NOMO-1 treated with dmso at 0.1 percent for 144 hours (cell line): ENCODE results near the gene PLCL1.

Experiments
- DNase-seq: peaks from one replicate; lab custom pipeline; 2025; ENCODE audit not compliant: unreplicated experiment; lab: John Stamatoyannopoulos, UW

PLCL1 gene

DNA sequence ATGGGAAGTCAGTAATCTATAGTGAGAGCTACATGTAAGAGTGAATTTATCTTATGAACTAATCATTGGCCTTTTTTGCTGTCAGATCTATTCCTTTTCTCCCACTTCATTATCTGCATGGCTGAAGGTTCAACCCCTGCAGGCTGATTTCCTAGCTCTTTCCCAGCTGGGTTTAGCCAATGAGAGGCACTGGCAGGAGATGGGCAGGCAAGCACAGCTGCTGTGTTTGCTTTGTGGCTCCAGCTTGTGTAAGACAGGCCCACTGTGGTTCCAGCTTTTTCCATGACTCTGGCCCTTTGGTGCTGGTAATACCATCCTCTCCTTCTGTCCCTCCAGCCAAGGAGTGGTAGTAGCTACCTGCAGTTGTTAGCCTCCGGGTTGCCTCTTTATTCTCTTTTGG, 248.8 kb downstream of the PLCL1 start:
- DNase-seq: no peak

DNA sequence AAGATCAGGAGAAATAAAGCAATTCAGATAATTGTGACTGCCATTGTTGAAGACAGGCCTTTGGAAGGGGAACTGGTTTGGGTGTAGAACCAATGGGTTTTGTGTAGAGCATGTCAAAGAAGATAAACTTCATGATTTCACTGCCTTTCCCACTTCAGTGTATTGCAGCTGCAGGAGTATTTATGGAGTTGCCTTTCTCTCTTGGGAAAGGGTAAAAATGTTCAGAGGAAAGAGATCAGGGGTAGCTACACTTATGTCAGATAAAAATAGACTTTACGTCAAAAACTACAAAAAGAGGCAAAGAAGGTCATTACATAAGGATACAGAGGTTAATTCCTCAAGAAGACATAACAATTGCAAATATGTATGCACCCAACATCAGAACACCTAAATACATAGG, 249.4 kb downstream of the PLCL1 start:
- DNase-seq: no peak

DNA sequence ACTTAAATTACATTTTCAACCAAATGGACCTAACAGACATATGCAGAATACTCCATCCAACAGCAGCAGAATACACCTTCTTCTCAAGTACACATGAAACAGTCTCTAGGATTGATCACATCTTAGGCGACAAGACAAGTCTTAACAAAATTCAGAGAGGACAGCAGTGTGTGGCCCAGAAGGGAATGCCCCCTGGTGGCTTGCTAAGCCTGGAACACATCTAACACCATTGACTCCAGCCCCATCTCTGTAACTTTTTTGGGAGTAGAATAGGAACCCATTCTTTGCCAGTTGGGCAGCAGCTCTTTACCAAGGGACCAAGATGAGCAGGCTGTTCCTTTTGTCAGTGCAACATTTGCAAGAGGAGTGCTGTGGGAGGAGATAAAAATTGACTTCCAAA, 249.9 kb downstream of the PLCL1 start:
- DNase-seq: no peak

DNA sequence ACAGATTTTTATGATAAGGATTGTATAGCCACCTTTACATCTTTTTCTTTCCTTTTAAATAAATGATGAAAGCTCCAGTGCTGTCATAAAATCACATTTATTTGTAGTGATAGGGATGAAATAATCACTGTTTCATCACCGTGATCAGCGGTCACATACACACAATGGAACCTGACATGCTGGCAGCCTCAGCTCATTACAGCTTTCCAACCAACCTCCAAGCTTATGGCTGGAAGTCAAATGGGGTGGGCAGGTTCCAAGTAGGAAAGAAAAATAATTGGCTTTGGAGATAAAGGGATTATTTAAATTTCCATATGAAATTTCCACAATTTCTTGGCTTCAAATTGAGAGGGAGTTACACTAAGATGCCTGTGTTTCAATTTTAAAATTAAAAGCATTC, 251.3 kb downstream of the PLCL1 start:
- no peak for DNase-seq

DNA sequence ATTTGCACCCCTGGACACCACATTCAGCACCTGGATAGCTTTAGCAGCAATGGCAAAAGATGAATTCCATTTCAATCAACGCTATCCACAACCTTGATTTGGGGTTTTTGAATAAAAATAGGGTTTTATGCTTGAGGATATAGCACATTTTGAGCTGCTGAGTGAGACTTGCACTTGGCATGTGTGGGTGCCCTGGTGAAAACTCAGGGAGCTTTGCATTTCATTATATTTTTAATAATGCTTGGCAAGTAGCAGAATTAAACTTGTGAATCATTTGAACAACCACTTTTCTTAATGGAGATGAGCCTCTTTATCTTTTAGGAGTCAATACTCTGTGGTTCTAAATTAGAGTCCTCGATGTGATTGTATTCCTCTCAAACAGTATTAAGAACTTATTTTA, 252.4 kb downstream of the PLCL1 start:
- no peak for DNase-seq

DNA sequence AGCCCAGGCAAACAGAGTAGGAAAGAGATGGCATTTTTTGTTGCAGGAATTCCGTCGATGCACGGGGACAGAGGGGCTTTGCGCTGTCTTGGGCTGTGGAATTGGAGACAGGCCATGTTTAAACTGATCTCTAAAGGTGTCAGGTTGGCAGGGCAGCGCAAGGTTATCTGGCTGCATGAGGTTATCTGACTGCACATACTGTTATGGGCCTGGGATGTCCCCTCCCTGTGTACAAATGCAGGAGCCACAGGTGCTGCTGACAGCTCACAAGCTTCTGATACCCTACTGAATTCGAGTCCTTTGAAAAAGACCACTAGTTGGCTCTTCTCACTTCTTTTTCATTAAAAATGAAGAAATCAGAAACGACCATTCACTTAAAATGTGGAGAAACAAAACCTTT, 255.4 kb downstream of the PLCL1 start:
- no peak for DNase-seq

DNA sequence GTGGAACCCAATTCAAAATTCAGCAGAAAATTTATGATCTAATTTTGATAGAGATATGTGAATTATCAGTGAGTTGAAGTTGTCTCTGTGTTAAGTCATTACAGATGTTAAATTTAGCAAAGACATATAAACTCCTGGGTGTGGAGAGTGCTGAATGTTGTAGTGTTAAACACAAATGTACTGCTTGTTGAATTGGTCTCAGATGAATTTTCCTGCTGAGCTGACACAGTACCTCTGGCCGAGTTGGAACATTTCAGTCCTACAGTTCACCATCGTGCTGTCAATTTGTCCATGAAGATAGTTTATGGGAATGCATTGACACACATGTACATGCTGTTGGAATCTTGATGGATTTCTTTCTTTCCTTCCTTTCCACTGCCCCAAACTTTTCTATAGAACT, 255.9 kb downstream of the PLCL1 start:
- DNase-seq: no peak

DNA sequence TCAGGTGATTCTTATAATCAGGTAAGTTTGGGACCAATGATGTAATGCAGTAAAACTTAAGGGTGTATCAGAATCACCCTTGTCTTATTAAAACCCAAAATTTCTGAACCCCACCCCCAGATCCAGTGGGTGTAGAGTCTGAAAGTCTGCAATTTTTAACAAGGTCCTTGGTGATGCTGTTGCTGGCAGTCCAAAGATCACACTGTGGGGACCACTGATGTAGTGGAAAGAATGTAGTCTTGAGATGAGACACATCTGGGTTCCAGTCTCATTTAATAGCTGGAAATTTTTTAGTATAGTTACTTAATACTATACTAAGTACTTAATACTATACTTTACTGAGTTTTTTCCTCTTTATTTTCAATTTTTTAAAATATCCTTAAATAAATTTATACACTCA, 258.4 kb downstream of the PLCL1 start:
- DNase-seq: no peak

DNA sequence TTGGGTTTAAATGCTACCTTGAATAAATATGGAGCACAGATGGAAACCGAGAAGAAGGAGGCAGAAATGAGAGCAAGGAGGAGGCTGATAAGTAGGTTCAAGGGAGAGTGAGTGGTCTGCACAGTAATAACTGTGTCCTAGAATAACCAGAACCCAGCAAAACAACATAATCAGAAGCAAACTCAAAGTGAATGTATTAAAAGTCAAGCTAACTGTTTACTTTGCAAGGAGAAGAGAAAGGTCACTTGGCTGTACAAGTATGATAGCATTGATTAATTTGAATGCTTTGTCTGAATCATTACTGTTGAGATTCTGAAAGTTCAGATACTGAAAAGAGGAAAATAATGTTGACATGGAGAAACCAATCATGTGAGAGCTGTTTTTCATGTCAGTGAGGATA, 258.8 kb downstream of the PLCL1 start:
- no peak for DNase-seq

DNA sequence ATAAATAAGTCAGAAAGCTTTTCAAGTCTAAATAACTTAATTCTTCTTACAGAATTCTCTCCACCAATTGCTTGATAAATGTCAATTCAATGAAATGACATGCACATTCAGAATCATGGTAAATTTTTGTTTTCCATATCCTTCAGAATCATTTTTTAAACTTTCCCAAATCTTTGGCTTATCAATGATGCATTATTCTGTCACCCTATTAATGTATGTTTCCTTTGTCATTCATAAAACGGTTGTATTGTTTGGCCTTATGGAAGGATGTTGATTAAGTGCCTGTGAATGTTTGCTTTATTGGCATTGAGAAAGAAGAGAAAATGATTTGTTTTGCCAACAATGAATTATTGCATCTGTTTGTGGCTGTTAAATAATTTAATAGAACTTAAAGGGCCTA, 260.9 kb downstream of the PLCL1 start:
- no peak for DNase-seq

DNA sequence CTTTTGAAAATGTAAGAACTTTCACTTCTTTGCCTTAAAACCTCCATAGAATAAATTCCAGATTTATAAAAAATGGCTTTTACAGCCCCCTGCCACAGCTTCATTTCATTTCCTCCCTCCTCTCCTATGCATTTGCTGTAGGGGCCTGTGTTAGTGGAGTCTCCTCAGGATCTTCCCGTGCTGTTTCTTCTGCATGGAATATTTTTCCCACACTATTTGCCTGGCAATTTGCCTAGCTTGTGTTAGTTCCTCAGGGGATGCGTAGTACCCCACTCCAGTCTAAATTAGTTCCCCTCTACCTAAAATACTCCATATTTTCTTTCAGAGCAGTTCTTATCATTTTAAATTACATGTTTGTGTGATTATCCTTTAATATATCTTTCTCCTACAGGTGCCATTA, 262.2 kb downstream of the PLCL1 start:
- DNase-seq: no peak

DNA sequence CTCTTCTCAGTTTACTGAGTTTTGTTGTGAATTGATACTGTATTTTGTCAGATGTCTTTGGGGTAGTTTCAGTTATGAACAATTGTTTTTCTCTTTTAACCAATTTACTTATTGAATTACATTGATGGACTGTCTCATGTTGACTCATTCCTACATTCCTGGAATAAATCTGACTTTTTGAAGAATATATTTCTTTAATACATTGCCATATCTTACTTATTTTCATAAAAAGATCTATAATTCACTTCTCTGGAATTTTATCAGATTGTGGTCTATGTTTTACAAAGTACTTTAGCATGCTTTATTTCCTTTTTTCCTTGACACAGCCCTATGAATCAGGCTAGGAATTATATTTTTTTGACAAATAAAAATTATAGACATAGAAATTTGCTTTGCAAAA, 268.3 kb downstream of the PLCL1 start:
- no peak for DNase-seq

DNA sequence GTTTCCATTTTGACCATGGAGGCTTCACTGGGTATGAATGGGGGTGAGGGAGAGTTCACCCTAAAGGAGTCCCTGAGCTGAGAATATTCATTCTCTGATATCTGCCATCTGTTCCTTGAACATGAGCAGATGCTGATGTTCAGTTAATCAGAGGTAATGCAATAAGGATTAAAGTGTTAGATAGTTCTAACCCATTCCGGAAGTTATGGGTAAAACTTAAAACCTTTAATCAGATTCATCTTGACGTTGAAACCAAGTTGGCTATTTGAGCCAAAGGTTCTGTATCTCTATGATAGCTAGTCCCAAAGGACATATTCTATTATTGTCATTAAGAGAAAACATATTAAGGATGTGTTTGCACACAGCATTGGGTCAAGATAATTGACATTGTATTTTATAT, 268.9 kb downstream of the PLCL1 start:
- no peak for DNase-seq

DNA sequence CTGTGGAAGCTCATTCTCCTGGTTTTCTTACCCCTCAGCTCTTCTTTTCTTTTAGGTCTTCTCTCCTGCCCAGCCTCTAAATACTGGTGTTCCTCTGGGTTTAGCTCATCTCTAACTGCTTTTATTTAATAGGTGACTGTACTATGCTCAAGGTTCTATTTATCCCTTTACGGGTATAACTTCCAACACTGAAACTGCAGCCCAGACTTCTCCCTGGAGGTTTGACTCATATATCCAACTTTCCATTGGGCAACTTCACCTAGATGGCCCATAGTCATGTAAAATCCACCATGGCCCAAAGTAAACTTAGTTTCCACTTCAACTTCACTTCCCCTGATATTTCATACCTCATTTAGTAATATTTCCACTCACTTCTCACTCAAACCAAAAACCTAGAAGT, 273.1 kb downstream of the PLCL1 start:
- no peak for DNase-seq

DNA sequence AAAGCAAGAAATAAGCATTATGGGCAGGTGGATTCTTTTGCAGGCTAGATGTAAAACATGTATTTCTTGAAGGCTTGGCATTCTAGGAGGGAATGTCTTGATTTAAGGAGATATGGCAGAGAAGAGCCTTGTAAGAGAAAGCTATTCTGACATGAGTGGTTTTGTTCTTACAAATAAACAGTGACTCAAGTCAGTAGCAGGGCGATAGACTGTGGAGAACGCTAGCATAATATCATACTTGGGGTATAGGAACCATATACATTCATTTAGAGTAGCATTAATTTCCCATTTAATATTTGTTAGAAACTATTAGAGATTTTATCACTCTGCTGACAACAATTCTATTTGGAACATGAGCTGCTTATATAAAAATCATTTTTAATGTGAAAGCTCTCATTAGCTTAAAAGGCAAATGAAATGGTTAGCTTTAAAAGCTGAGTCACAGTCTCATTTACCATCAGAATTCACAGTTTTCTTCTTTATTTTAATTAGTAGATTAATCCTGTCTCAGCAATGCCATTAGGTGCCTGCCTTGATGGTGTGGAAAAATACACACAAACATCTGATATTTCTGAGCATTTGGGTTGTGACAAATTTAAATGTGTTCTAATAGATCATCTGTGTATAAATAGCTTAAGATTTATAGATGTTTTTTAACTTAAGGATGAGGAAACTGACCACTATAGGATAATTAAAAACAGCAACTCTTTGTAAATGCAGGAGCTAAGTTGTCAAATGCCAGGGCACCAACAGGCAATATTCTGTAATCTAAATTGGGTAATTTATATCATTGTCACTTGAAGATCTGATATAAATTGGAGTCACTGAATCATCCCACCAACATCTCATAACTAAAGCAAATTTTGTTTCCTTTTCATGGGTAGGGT, 276.7 kb downstream of the PLCL1 start:
- DNase-seq: no peak

DNA sequence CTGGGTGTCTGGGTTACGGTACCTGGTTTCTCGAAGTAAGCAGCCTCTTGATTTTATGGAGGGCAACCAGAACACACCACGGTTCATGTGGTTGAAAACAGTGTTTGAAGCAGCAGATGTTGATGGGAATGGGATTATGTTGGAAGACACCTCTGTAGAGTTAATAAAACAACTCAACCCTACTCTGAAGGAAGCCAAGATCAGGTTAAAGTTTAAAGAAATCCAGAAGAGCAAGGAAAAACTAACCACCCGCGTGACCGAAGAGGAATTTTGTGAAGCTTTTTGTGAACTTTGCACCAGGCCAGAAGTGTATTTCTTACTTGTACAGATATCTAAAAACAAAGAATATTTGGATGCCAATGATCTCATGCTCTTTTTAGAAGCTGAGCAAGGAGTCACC, 279.8 kb downstream of the PLCL1 start:
- no peak for DNase-seq

DNA sequence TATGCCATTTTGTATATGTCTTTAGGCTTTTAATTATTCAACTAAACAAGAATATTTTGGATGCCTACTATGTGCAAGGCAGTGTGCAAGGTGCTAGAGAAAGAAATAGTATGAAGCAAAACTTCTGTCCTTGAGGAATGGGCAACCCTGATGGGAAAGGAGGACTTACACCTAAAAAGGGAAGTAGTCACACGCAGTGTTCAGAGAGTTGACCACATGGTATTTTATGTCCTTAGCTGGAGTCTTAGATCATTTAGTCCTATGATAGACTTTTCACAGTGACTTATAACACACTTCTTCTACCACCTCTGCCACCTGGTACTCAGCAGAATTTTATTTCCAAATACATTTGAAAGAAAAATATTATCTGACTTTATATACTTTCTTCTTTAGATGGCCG, 291.6 kb downstream of the PLCL1 start:
- DNase-seq: no peak

DNA sequence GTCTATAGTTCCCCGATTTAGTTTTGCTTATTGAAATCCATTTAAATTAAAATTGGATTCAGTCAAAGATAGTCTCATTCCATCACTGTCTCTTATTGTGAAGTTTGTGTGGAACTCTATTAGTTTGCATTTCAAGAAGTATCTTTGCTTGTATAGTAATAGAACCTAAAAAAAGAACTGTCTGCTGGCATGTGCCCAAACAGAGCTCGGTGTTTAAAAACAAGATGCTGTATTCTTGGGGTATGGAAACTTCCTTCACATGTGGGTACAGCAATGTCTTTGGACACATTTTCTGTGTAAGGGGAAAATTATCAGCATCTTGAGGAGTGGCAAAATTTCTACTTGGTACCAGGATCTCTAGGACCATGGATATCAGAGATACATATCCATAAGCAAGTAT, 292.6 kb downstream of the PLCL1 start:
- no peak for DNase-seq

DNA sequence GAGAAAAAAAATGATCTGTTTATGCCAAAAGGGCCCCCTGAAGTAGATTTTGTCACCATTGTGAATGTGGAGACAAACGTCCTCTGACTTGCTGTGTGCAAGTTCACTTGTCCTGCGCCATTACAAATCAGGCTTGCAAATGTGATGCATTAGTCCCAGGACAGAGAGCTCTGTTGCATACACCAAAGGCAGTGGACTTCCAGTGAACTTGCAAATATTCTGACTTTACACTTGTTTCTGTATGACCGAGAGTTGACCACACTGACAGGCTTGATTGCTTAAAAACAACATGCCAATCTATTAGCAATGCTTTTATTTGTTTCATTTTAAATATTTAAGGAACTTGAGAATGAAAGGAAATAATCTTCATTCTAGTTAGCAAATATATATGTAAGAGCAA, 293.2 kb downstream of the PLCL1 start:
- DNase-seq: no peak

DNA sequence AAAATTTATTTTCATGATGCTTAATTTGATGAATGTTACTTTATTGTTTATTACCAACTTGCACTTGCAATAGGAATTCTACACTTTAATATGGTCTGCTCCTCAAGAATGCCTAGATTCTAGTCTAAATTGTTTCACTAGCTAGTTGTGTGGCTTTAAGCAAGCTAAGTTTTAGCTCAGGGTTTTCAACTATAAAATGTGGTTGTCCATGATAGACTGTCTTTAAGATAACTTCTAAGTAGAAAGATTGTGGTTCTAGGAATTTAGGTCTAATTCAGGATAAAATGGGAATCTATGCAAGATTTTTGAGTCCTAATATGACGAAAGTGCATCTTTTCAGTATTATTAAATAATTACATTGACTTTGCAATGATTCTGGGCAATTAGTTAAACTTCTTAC, 294.0 kb downstream of the PLCL1 start:
- DNase-seq: no peak

DNA sequence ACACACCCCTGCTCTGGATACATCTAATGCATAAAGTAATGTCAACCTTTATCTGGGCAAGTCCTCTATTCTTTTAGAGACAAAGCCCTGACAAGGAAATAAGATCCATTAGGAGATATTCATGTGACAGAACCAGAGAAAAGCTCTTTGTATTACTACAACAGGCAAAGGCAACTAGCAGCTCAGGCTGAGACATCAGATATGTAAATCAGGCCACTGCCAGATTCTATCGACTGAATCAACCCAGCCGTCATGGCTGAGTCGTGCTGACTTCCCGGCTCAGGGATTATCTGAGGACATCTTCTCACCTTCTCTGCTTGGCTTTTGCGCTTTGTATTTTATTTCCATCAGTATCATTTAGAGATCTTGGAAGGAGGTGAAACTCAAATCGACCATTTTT, 294.5 kb downstream of the PLCL1 start:
- no peak for DNase-seq

DNA sequence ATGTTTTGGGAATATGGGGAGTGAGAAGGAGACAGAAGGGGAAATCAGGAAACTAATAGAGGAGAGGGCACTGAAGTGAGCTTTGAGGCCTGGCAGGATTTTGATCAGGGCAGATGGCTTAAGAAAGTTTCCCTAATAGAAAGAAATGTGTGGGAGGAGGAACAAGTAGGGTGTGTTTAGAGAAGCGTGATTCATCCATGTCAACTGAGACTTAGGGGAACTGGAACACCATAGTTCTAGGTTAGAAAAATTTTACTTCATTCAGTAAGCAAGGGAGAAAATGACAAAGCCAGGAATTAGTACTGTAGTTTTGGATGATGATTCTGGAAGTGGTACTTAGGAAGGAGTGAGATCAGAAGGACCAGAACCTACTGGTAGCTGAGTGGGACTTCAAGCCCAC, 296.0 kb downstream of the PLCL1 start:
- no peak for DNase-seq

DNA sequence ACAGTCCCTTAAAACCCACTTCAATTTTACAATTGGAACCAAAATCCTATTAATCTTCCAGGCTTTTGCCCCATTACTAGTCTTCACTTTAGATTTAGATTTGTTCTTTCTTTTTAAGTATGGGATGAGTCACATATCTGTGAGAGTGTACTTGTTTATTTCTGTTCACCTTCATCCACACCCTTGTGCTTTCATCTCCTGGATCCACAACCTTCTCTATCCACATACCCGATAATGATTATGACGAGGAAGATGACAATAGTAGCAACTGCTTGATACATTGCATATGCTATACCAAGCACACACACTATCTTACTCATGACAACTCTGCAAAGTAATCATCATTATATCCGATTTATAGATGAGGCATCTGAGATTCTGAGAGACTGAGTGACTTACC, 297.3 kb downstream of the PLCL1 start:
- no peak for DNase-seq
